CD14-positive monocyte (primary cell): ENCODE results near the gene NFKBIA. TPM values are rescaled to one million over a fixed set of nuclear protein-coding genes. Genes with fewer than 3 reads are reported as not detected.

Experiments used
- DNase-seq, 3 donors: peaks; one replicate each; pipeline ENCODE4 v3.0.0-alpha.2; 2011 to 2022
- H2AFZ ChIP-seq: 2 replicates; pipeline ENCODE4 v1.6.0; 2012; ENCODE audit warnings: mild to moderate bottlenecking, low read depth, low read length, inconsistent platforms; ENCODE audit not compliant: insufficient read depth, poor library complexity, severe bottlenecking
- H3K27ac ChIP-seq, 2 donors: 1 replicate in 1 of 2; 2 replicates in 1 of 2; pipeline ENCODE4 v1.5.1; 2012 to 2013; ENCODE audit warnings: low read length in 2 of 2, control low read depth in 1 of 2, inconsistent platforms in 1 of 2, low read depth in 1 of 2, mild to moderate bottlenecking in 1 of 2
- H3K27me3 ChIP-seq, 2 donors: one replicate each; pipeline versions ENCODE4 v1.6.0 to v1.6.1; 2011 to 2013; ENCODE audit warnings: low read length in 2 of 2; ENCODE audit not compliant: control insufficient read depth in 2 of 2, insufficient read depth in 2 of 2
- H3K36me3 ChIP-seq, 2 donors: replicated peaks in 1 of 2; 1 replicate in 1 of 2; 2 replicates in 1 of 2; pipeline versions ENCODE4 v1.5.1 to v1.6.1; 2012 to 2013; ENCODE audit warnings: low read length in 2 of 2, control low read depth in 1 of 2, inconsistent platforms in 1 of 2, mild to moderate bottlenecking in 1 of 2; ENCODE audit not compliant: insufficient read depth in 2 of 2, control insufficient read depth in 1 of 2
- H3K4me1 ChIP-seq, 2 donors: 1 replicate in 1 of 2; 2 replicates in 1 of 2; pipeline versions ENCODE4 v1.5.1 to v1.6.1; 2012 to 2013; ENCODE audit warnings: low read length in 2 of 2, control low read depth in 1 of 2, inconsistent platforms in 1 of 2, mild to moderate bottlenecking in 1 of 2, moderate library complexity in 1 of 2; ENCODE audit not compliant: insufficient read depth in 2 of 2, control insufficient read depth in 1 of 2
- H3K4me2 ChIP-seq: replicated peaks from 2 replicates; pipeline ENCODE3; 2012; ENCODE audit warnings: low read length, moderate library complexity, mild to moderate bottlenecking; ENCODE audit not compliant: poor library complexity, severe bottlenecking; ENCODE audit errors: extremely low read depth
- H3K4me3 ChIP-seq, 3 experiments: fragments of 200-600 bp in 1 of 3; sonication (generic) in 1 of 3; replicated peaks in 1 of 3; 1 replicate in 2 of 3; 2 replicates in 1 of 3; pipeline ENCODE4 v1.5.1; 2011 to 2013; ENCODE audit warnings: low read length in 3 of 3, mild to moderate bottlenecking in 3 of 3, control low read depth in 2 of 3, low read depth in 2 of 3, inconsistent platforms in 1 of 3, moderate library complexity in 1 of 3
- H3K79me2 ChIP-seq: 2 replicates; pipeline ENCODE4 v1.6.0; 2012; ENCODE audit warnings: mild to moderate bottlenecking, control low read depth, inconsistent platforms, low read length, moderate library complexity; ENCODE audit not compliant: insufficient read depth
- H3K9ac ChIP-seq: 2 replicates; pipeline ENCODE4 v1.6.0; 2017; ENCODE audit warnings: low read length, mild to moderate bottlenecking; ENCODE audit not compliant: insufficient read depth, poor library complexity, severe bottlenecking
- H3K9me3 ChIP-seq, 2 donors: replicated peaks in 1 of 2; 1 replicate in 1 of 2; 2 replicates in 1 of 2; pipeline versions ENCODE4 v1.5.1 to v1.6.1; 2012 to 2013; ENCODE audit warnings: low read length in 2 of 2, control low read depth in 1 of 2; ENCODE audit not compliant: control insufficient read depth in 1 of 2, insufficient read depth in 1 of 2
- H4K20me1 ChIP-seq: 2 replicates; pipeline ENCODE4 v1.6.0; 2012; ENCODE audit warnings: mild to moderate bottlenecking, low read length, control low read depth, moderate library complexity; ENCODE audit not compliant: insufficient read depth
- H3K27ac Mint-ChIP-seq, 7 donors: one replicate each; pipeline ENCODE4 v1.8.0; 2020; ENCODE audit warnings: mild to moderate bottlenecking in 7 of 7, mixed read lengths in 7 of 7, moderate library complexity in 6 of 7, inconsistent platforms in 2 of 7
- H3K27me3 Mint-ChIP-seq, 3 donors: one replicate each; pipeline ENCODE4 v1.8.0; 2021 to 2022; ENCODE audit warnings: low read depth in 3 of 3, mild to moderate bottlenecking in 3 of 3, mixed read lengths in 3 of 3, moderate library complexity in 3 of 3, inconsistent platforms in 1 of 3
- H3K36me3 Mint-ChIP-seq, 2 donors: one replicate each; pipeline ENCODE4 v1.8.0; 2020; ENCODE audit warnings: mixed read lengths in 2 of 2, inconsistent platforms in 1 of 2, mild to moderate bottlenecking in 1 of 2
- H3K4me1 Mint-ChIP-seq: one replicate; pipeline ENCODE4 v1.8.0; 2020; ENCODE audit warnings: mild to moderate bottlenecking, mixed read lengths
- H3K4me3 Mint-ChIP-seq, 2 donors: one replicate each; pipeline ENCODE4 v1.8.0; 2020; ENCODE audit warnings: mild to moderate bottlenecking in 2 of 2, mixed read lengths in 2 of 2, moderate library complexity in 1 of 2
- H3K9me3 Mint-ChIP-seq, 7 donors: one replicate each; pipeline ENCODE4 v1.8.0; 2020 to 2022; ENCODE audit warnings: mixed read lengths in 7 of 7, mild to moderate bottlenecking in 6 of 7, moderate library complexity in 6 of 7, inconsistent platforms in 2 of 7
- CTCF ChIP-seq: fragments of 200-600 bp; IDR thresholded peaks from one replicate; pipeline ENCODE4 v1.8.0; 2022; ENCODE audit warnings: antibody characterized with exemption, mild to moderate bottlenecking
- WGBS: methylation state at CpG from one replicate; pipeline ENCODE4 v1.1.5; 2013; ENCODE audit warnings: missing lambda C conversion rate; ENCODE audit not compliant: insufficient coverage; 5-methylcytosine and 5-hydroxymethylcytosine counted together
- intact Hi-C, 2 donors: fragments of 100-400 bp; cut with micrococcal nuclease; formaldehyde crosslinking; loops; one replicate each; pipeline versions ENCODE4 v1.15.0 to v1.15.1; 2023
- polyA minus RNA-seq: library from RNA; depleted of rRNA, polyadenylated mRNA; stranded (reverse); fragments of >200 nt; gene quantifications from 2 replicates; pipeline ENCODE4 v1.2.3, GENCODE V29; 2012
- polyA plus RNA-seq, 3 donors: library from polyadenylated mRNA; depleted of rRNA in 1 of 3; unstranded in 2 of 3; stranded (reverse) in 1 of 3; fragments of 300-500 nt in 2 of 3; fragments of >200 nt in 1 of 3; fragmentation: Illumina TruSeq in 2 of 3; gene quantifications; 1 replicate in 2 of 3; 2 replicates in 1 of 3; pipeline ENCODE4 v1.2.3, GENCODE V29; 2012 to 2021
- total RNA-seq, 12 experiments: library from RNA in 1 of 12; stranded (reverse) in 1 of 12; fragments of 120-200 nt in 1 of 12; gene quantifications; one replicate each; pipeline ENCODE4 v1.2.4 and lab custom pipeline; 2013 to 2026; ENCODE audit warnings: mixed read lengths in 6 of 12, inconsistent platforms in 1 of 12

NFKBIA gene, protein sequence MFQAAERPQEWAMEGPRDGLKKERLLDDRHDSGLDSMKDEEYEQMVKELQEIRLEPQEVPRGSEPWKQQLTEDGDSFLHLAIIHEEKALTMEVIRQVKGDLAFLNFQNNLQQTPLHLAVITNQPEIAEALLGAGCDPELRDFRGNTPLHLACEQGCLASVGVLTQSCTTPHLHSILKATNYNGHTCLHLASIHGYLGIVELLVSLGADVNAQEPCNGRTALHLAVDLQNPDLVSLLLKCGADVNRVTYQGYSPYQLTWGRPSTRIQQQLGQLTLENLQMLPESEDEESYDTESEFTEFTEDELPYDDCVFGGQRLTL
- 631 TPM for total RNA-seq (2013)
- polyA plus RNA-seq (1,000 to 10,000 TPM in 1 of 3 donors, 100 to 1,000 TPM in 2; 868 to 4,739 (median 935) TPM), polyA minus RNA-seq (1,341 and 2,182 TPM in 2 replicates), total RNA-seq (lab: John Stamatoyannopoulos, UW) (1,085 to 8,133 (median 2,277) reads per million in 11 experiments)

GRCh38 chr14:35404449-35405303 is at the start of gene NFKBIA:
Gene NFKBIA, minus strand, starts transcription at chr14:35404749. Its CDS starts 105 bp downstream, at chr14:35404644.
- WGBS: under 1% methylated on average over 60 of the region's 69 CpGs
- no peak for TF ChIP-seq CTCF
- no peaks in the 10 kb centered on the region for H3K9me3 ChIP-seq
- Mint-ChIP-seq H3K4me1 (peaks cover 54% of the 10 kb centered on the region), H3K27me3 (peaks cover 1 to 9% (median 6%) of the 10 kb centered on the region in 3 donors), H3K9me3 (peaks cover 0 to 8% (median 6%) of the 10 kb centered on the region in 7 donors), H3K4me3 (peak within 1 kb of the TSS; percentile 95 to 99), H3K36me3 (peaks cover 38 to 39% of the 10 kb centered on the region in 2 donors), H3K27ac (peak within 1 kb of the TSS; percentile 98 to 100 (median 99))
- intact Hi-C loops: loop anchor here (1.0 to 10.0 kb wide), 8 partner anchors 38 to 282 kb away; partner anchors contain the start of genes PRORP (in 2 of the 2) and PPP2R3C (in 1 of the 2)
- peaks cover 52 to 56% of the 10 kb centered on the region in 2 donors for H3K4me1 ChIP-seq
- peak within 1 kb of the TSS; percentile 84 to 99 (median 88) for H3K4me3 ChIP-seq
- H3K36me3 ChIP-seq: peaks cover 36% of the 10 kb centered on the region in 2 donors
- peaks cover 44% of the 10 kb centered on the region for H3K79me2 ChIP-seq
- peak within 1 kb of the TSS; percentile 99 for H3K27ac ChIP-seq
- peak; percentile 97 to 99 (median 98) for DNase-seq
- peak within 1 kb of the TSS; percentile 100 for H3K9ac ChIP-seq
- H4K20me1 ChIP-seq: peaks cover 45% of the 10 kb centered on the region
- no peaks in the 10 kb centered on the region for H3K27me3 ChIP-seq
- H3K4me2 ChIP-seq: peak within 1 kb of the TSS; percentile 99
- H2AFZ ChIP-seq: peak within 1 kb of the TSS; percentile 64

- H3K36me3 Mint-ChIP-seq: no peaks in the 10 kb centered on the region
- Histone ChIP-seq H3K27ac (no peak overlapping the region), H3K4me1 (no peaks in the 10 kb centered on the region), H3K36me3 (no peaks in the 10 kb centered on the region), H3K4me2 (no peak overlapping the region), H3K27me3 (no peaks in the 10 kb centered on the region), H3K4me3 (no peak overlapping the region), H3K9ac (no peak overlapping the region), H3K79me2 (no peaks in the 10 kb centered on the region), H4K20me1 (no peaks in the 10 kb centered on the region), H3K9me3 (no peaks in the 10 kb centered on the region), H2AFZ (no peak overlapping the region)
- 83% methylated on average over 1 of the region's 1 CpG for WGBS
- intact Hi-C loops: no loop called here
- H3K9me3 Mint-ChIP-seq: peaks cover 0 to 9% (median 3%) of the 10 kb centered on the region in 7 donors
- H3K4me3 Mint-ChIP-seq: no peak overlapping the region
- no peak for DNase-seq
- no peak for TF ChIP-seq CTCF
- peaks cover 1 to 6% (median 2%) of the 10 kb centered on the region in 3 donors for H3K27me3 Mint-ChIP-seq
- H3K4me1 Mint-ChIP-seq: no peaks in the 10 kb centered on the region
- H3K27ac Mint-ChIP-seq: no peak overlapping the region
Observed at GRCh38 chr14:35446450-35446849, 41.9 kb upstream of the NFKBIA start.
